EH (cell line): Measurements from ENCODE around the gene HLA-DMA.

ENCODE experiments used
- DNase-seq: peaks from one replicate; pipeline ENCODE4 v3.0.0-alpha.2; 2015; ENCODE audit warnings: low read depth

Gene HLA-DMA

GRCh38 chr6:32932132-32932868, 20.6 kb downstream of the HLA-DMA start:
- peak; percentile 61 for DNase-seq

- DNase-seq: no peak
Observed at GRCh38 chr6:32931211-32931610, 21.7 kb downstream of the HLA-DMA start.

GRCh38 chr6:32922083-32922482, 30.8 kb downstream of the HLA-DMA start:
- DNase-seq: no peak

- DNase-seq: no peak
Observed at GRCh38 chr6:32920715-32921114, 32.2 kb downstream of the HLA-DMA start.

GRCh38 chr6:32912951-32913350, 39.9 kb downstream of the HLA-DMA start:
- no peak for DNase-seq

GRCh38 chr6:32908897-32909296, 44.0 kb downstream of the HLA-DMA start:
- DNase-seq: no peak

GRCh38 chr6:32906539-32906938, 46.4 kb downstream of the HLA-DMA start:
- DNase-seq: peak; percentile 66

- DNase-seq: no peak
Observed at GRCh38 chr6:32905078-32905477, 47.8 kb downstream of the HLA-DMA start.

- DNase-seq: no peak
Observed at GRCh38 chr6:32903952-32904351, 48.9 kb downstream of the HLA-DMA start.
